ENCODE measurements around the gene DLX4.

DLX4 gene

GRCh38 chr17:49970498-49970897 lies 1.5 kb downstream of the DLX4 start:
- no peak for DNase-seq

GRCh38 chr17:49971199-49971847 lies 2.3 kb downstream of the DLX4 start:
- DNase-seq: no peak

GRCh38 chr17:49971848-49972485 lies 3.0 kb downstream of the DLX4 start:
- DNase-seq: no peak

GRCh38 chr17:49972486-49973270 lies 3.7 kb downstream of the DLX4 start:
- no peak for DNase-seq

GRCh38 chr17:49973271-49973615 lies 4.3 kb downstream of the DLX4 start:
- no peak for DNase-seq

- no peak for DNase-seq
Observed at GRCh38 chr17:49975531-49975930, 6.5 kb downstream of the DLX4 start.

- DNase-seq: peak; percentile 71
Observed at GRCh38 chr17:49976163-49976827, 7.3 kb downstream of the DLX4 start.

- DNase-seq: no peak
Observed at GRCh38 chr17:49976828-49977202, 7.8 kb downstream of the DLX4 start.

- DNase-seq: no peak
Observed at GRCh38 chr17:49977463-49978389, 8.7 kb downstream of the DLX4 start.

GRCh38 chr17:49978501-49978900 lies 9.5 kb downstream of the DLX4 start:
- no peak for DNase-seq

GRCh38 chr17:49979748-49980479 lies 10.9 kb downstream of the DLX4 start:
- DNase-seq: no peak

- DNase-seq: peak; percentile 41
Observed at GRCh38 chr17:49980703-49981197, 11.8 kb downstream of the DLX4 start.

- DNase-seq: no peak
Observed at GRCh38 chr17:49984283-49984682, 15.3 kb downstream of the DLX4 start.

- DNase-seq: no peak
Observed at GRCh38 chr17:49984776-49985175, 15.8 kb downstream of the DLX4 start.

GRCh38 chr17:49985310-49985990 lies 16.5 kb downstream of the DLX4 start:
- peak; percentile 13 for DNase-seq

GRCh38 chr17:49986396-49987289 lies 17.7 kb downstream of the DLX4 start:
- DNase-seq: no peak

- no peak for DNase-seq
Observed at GRCh38 chr17:49987290-49987585, 18.2 kb downstream of the DLX4 start.

- peak; percentile 86 for DNase-seq
Observed at GRCh38 chr17:49987681-49988441, 18.9 kb downstream of the DLX4 start.

- DNase-seq: no peak
Observed at GRCh38 chr17:49989518-49989880, 20.5 kb downstream of the DLX4 start.

Measured in NCI-H1105 treated with DMSO at 0.1 percent for 48 hours (cell line).